Measurements from ENCODE around the gene POLR2M.

GRCh38 chr15:57706405-57707209, at the start of gene POLR2M:
- TF ChIP-seq, protein P1, sequence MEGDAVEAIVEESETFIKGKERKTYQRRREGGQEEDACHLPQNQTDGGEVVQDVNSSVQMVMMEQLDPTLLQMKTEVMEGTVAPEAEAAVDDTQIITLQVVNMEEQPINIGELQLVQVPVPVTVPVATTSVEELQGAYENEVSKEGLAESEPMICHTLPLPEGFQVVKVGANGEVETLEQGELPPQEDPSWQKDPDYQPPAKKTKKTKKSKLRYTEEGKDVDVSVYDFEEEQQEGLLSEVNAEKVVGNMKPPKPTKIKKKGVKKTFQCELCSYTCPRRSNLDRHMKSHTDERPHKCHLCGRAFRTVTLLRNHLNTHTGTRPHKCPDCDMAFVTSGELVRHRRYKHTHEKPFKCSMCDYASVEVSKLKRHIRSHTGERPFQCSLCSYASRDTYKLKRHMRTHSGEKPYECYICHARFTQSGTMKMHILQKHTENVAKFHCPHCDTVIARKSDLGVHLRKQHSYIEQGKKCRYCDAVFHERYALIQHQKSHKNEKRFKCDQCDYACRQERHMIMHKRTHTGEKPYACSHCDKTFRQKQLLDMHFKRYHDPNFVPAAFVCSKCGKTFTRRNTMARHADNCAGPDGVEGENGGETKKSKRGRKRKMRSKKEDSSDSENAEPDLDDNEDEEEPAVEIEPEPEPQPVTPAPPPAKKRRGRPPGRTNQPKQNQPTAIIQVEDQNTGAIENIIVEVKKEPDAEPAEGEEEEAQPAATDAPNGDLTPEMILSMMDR (IDR thresholded peaks at IDR 0.05), result no peak
- no peak for TF ChIP-seq EZH2 (IDR thresholded peaks at IDR 0.05; ENCODE audit: borderline replicate concordance, insufficient read depth, low read depth, low read length, poor library complexity, severe bottlenecking)

Data from B cell (primary cell).